ENCODE data around the gene NQO2. TPM values are rescaled to one million over a fixed set of nuclear protein-coding genes. Genes with fewer than 3 reads are reported as not detected.
"Not testable (repeated sequence)": the region's sequence is repeated elsewhere in the genome, so short reads cannot be mapped to it uniquely, and the experiment has no call there.

NQO2 gene
- total RNA-seq, 1 donor from 2014 or later = 11.8 TPM

GRCh38 chr6:3016473-3017280, 17.0 kb downstream of the NQO2 start:
- Histone ChIP-seq H3K4me1 (peaks cover 1% of the 10 kb centered on the region), H3K9me3 (no peaks in the 10 kb centered on the region), H3K27ac (no peak overlapping the region), H3K27me3 (no peaks in the 10 kb centered on the region), H3K36me3 (peaks cover 0 to 53% of the 10 kb centered on the region in 2 donors), H3K4me3 (no peak overlapping the region)
- TF ChIP-seq POLR2AphosphoS5 (IDR thresholded peaks at IDR 0.05; ENCODE audit: insufficient read depth in 1 of 2, low read depth in 1 of 2) = no peak
- TF ChIP-seq POLR2A (IDR thresholded peaks at IDR 0.05) = no peak
- TF ChIP-seq, protein P1, sequence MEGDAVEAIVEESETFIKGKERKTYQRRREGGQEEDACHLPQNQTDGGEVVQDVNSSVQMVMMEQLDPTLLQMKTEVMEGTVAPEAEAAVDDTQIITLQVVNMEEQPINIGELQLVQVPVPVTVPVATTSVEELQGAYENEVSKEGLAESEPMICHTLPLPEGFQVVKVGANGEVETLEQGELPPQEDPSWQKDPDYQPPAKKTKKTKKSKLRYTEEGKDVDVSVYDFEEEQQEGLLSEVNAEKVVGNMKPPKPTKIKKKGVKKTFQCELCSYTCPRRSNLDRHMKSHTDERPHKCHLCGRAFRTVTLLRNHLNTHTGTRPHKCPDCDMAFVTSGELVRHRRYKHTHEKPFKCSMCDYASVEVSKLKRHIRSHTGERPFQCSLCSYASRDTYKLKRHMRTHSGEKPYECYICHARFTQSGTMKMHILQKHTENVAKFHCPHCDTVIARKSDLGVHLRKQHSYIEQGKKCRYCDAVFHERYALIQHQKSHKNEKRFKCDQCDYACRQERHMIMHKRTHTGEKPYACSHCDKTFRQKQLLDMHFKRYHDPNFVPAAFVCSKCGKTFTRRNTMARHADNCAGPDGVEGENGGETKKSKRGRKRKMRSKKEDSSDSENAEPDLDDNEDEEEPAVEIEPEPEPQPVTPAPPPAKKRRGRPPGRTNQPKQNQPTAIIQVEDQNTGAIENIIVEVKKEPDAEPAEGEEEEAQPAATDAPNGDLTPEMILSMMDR (IDR thresholded peaks at IDR 0.05) = no peak
- DNase-seq (ENCODE audit: extremely low spot score in 2 of 2) = no peak
- intact Hi-C loops (cut with DNase I) = no loop called here

DNA sequence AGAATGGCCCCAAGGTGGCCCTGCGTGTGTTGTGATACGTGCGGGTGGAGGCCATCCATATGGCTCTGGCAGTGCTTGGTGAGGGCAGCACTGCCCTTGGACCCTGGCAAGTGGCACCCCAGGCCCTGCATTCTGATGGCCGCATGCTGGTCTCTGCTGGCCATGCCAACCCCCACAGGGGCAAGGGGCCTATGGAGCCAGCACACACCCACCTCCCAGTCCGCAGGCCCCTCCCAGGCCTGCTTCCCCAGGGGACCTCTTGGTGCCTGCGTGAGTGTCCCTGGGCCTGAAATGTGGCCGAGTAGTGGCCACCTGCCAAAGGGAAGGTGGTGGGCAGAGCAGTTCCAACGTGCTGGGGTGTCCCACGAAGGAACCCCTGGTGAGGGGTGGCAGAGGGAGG, 17.6 kb downstream of the NQO2 start:
- no peaks in the 10 kb centered on the region for H3K9me3 ChIP-seq
- H3K4me3 ChIP-seq = no peak overlapping the region
- H3K27ac ChIP-seq = no peak overlapping the region
- intact Hi-C loops (cut with DNase I) = no loop called here
- TF ChIP-seq POLR2A (IDR thresholded peaks at IDR 0.05) (no peak), POLR2AphosphoS5 (IDR thresholded peaks at IDR 0.05; ENCODE audit: insufficient read depth in 1 of 2, low read depth in 1 of 2) (no peak)
- TF ChIP-seq, protein P1 (IDR thresholded peaks at IDR 0.05) = no peak
- H3K36me3 ChIP-seq = peaks cover 0 to 47% of the 10 kb centered on the region in 2 donors
- H3K27me3 ChIP-seq = no peaks in the 10 kb centered on the region
- peaks cover 7% of the 10 kb centered on the region for H3K4me1 ChIP-seq
- DNase-seq (ENCODE audit: extremely low spot score in 2 of 2) = no peak

DNA sequence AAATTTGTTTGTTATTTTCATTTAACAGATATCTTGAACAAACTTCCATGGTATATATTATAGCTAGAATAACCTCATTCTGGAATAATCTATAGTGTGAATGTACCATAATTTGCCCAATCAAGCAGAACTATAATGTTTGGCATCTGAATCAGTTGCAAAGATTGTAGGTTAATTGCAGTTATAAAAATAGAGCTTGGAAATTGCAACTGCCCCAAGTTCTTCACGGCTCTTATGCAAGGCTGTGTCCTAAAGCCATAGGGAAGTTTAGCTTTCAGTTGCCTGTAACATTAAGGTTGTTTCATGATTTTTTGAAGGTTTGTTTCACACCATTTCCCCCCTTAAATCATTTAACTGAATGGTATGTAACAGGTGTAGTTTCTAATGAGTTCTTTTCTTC, 19.4 kb downstream of the NQO2 start:
- H3K9me3 ChIP-seq = no peaks in the 10 kb centered on the region
- no peak overlapping the region for H3K4me3 ChIP-seq
- no peak overlapping the region for H3K27ac ChIP-seq
- peaks cover 22% of the 10 kb centered on the region for H3K4me1 ChIP-seq
- H3K36me3 ChIP-seq = peaks cover 0 to 41% of the 10 kb centered on the region in 2 donors
- intact Hi-C loops (cut with DNase I) = no loop called here
- no peak for DNase-seq (ENCODE audit: extremely low spot score in 2 of 2)
- TF ChIP-seq, protein P1 (IDR thresholded peaks at IDR 0.05) = no peak
- TF ChIP-seq POLR2A (IDR thresholded peaks at IDR 0.05) = no peak
- H3K27me3 ChIP-seq = no peaks in the 10 kb centered on the region

GRCh38 chr6:3019749-3020320, 20.1 kb downstream of the NQO2 start:
- no peaks in the 10 kb centered on the region for H3K9me3 ChIP-seq
- H3K4me3 ChIP-seq = no peak overlapping the region
- no peak for DNase-seq (ENCODE audit: extremely low spot score in 2 of 2)
- no peaks in the 10 kb centered on the region for H3K27me3 ChIP-seq
- H3K4me1 ChIP-seq = peaks cover 30% of the 10 kb centered on the region
- H3K27ac ChIP-seq = no peak overlapping the region
- TF ChIP-seq POLR2AphosphoS5 (IDR thresholded peaks at IDR 0.05; ENCODE audit: insufficient read depth in 1 of 2, low read depth in 1 of 2) (no peak), POLR2A (IDR thresholded peaks at IDR 0.05) (no peak)
- TF ChIP-seq, protein P1 (IDR thresholded peaks at IDR 0.05) = no peak
- intact Hi-C loops (cut with DNase I) = no loop called here
- H3K36me3 ChIP-seq = peaks cover 0 to 33% of the 10 kb centered on the region in 2 donors

DNA sequence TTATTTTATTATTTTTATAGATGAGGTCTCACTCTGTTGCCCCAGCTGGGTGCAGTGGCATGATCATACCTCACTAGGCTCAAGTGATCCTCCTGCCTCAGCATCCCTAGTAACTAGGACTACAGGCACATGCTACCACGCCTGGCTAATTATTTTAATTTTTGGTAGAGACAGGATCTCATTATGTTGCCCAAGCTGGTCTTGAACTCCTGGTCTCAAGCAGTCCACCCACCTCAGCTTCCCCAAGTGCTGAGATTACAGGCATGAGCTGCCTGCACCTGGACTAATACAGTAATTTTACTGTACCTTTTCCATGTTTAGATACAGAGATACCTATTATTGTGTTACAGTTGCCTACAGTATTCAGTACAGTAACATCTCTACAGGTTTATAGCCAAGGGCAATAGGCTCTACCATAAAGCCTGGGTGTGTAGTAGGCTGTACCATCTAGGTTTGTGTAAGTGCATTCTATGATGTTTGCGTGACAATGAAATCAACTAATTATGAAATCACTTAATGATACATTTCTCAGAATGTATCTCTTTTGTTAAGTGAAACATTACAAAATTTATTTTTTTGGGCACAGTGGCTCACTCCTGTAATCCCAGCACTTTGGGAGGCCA, 21.4 kb downstream of the NQO2 start:
- H3K4me3 ChIP-seq; DNase-seq (ENCODE audit: extremely low spot score in 2 of 2); intact Hi-C loops (cut with DNase I); H3K9me3 ChIP-seq; H3K27ac ChIP-seq; H3K27me3 ChIP-seq: not testable (repeated sequence)
- H3K4me1 ChIP-seq = peaks cover 34% of the 10 kb centered on the region
- H3K36me3 ChIP-seq = peaks cover 0 to 20% of the 10 kb centered on the region in 2 donors
